Measurements from ENCODE around the gene PRKACB. TPM values are rescaled to one million over a fixed set of nuclear protein-coding genes. Genes with fewer than 3 reads are reported as not detected.
A peak's percentile ranks its signal among the peaks of the same experiment; 100 is the strongest.

Gene PRKACB
- total RNA-seq, 1 donor from 2014 or later = 14.6 TPM

- no peak for DNase-seq (ENCODE audit: low read depth in 2 of 2)
These were observed 11.4 kb downstream of the PRKACB start for GRCh38 chr1:84155517-84155916.

GRCh38 chr1:84156210-84156621 lies 12.1 kb downstream of the PRKACB start:
- peak in 1 of 2 donors; percentile 90 for DNase-seq (ENCODE audit: low read depth in 2 of 2)

- DNase-seq (ENCODE audit: low read depth in 2 of 2) = no peak
These were observed 15.6 kb downstream of the PRKACB start for GRCh38 chr1:84159533-84160240.

- DNase-seq (ENCODE audit: low read depth in 2 of 2) = no peak
These were observed 18.2 kb downstream of the PRKACB start for GRCh38 chr1:84162295-84162694.

GRCh38 chr1:84163123-84163931 lies 19.3 kb downstream of the PRKACB start:
- DNase-seq (ENCODE audit: low read depth in 2 of 2) = no peak

GRCh38 chr1:84164161-84164560 lies 20.1 kb downstream of the PRKACB start:
- no peak for DNase-seq (ENCODE audit: low read depth in 2 of 2)

- DNase-seq (ENCODE audit: low read depth in 2 of 2) = no peak
These were observed 20.5 kb downstream of the PRKACB start for GRCh38 chr1:84164567-84165021.

- DNase-seq (ENCODE audit: low read depth in 2 of 2) = no peak
These were observed 21.5 kb downstream of the PRKACB start for GRCh38 chr1:84165601-84166000.

- DNase-seq (ENCODE audit: low read depth in 2 of 2) = no peak
These were observed 22.7 kb downstream of the PRKACB start for GRCh38 chr1:84166797-84167196.

GRCh38 chr1:84168783-84169182 lies 24.7 kb downstream of the PRKACB start:
- DNase-seq (ENCODE audit: low read depth in 2 of 2) = no peak

GRCh38 chr1:84170171-84170570 lies 26.1 kb downstream of the PRKACB start:
- no peak for DNase-seq (ENCODE audit: low read depth in 2 of 2)

- DNase-seq (ENCODE audit: low read depth in 2 of 2) = peak in 1 of 2 donors; percentile 59
These were observed 27.4 kb downstream of the PRKACB start for GRCh38 chr1:84171481-84171880.

GRCh38 chr1:84174051-84174556 lies 30.0 kb downstream of the PRKACB start:
- peak; percentile 29 to 89 for DNase-seq (ENCODE audit: low read depth in 2 of 2)

GRCh38 chr1:84181350-84182005 lies 37.4 kb downstream of the PRKACB start:
- no peak for DNase-seq (ENCODE audit: low read depth in 2 of 2)

- DNase-seq (ENCODE audit: low read depth in 2 of 2) = no peak
These were observed 46.4 kb downstream of the PRKACB start for GRCh38 chr1:84190455-84190854.

GRCh38 chr1:84192681-84193080 lies 48.6 kb downstream of the PRKACB start:
- DNase-seq (ENCODE audit: low read depth in 2 of 2) = no peak

GRCh38 chr1:84198832-84199231 lies 54.8 kb downstream of the PRKACB start:
- no peak for DNase-seq (ENCODE audit: low read depth in 2 of 2)

- no peak for DNase-seq (ENCODE audit: low read depth in 2 of 2)
These were observed 55.2 kb downstream of the PRKACB start for GRCh38 chr1:84199257-84199656.

- no peak for DNase-seq (ENCODE audit: low read depth in 2 of 2)
These were observed 58.1 kb downstream of the PRKACB start for GRCh38 chr1:84202126-84202525.

- DNase-seq (ENCODE audit: low read depth in 2 of 2) = no peak
These were observed 62.3 kb downstream of the PRKACB start for GRCh38 chr1:84206375-84206774.

- DNase-seq (ENCODE audit: low read depth in 2 of 2) = peak in 1 of 2 donors; percentile 14
These were observed 64.9 kb downstream of the PRKACB start for GRCh38 chr1:84208935-84209334.
